Endothelial cell of hepatic sinusoid (primary cell): ENCODE measurements around the gene OLAH.

Experiments used
- in situ Hi-C: cut with HindIII; loops from 2 replicates; pipeline ENCODE4 v1.10.0; 2017; ENCODE audit warnings: low sequenced_read_pairs

Gene OLAH

DNA sequence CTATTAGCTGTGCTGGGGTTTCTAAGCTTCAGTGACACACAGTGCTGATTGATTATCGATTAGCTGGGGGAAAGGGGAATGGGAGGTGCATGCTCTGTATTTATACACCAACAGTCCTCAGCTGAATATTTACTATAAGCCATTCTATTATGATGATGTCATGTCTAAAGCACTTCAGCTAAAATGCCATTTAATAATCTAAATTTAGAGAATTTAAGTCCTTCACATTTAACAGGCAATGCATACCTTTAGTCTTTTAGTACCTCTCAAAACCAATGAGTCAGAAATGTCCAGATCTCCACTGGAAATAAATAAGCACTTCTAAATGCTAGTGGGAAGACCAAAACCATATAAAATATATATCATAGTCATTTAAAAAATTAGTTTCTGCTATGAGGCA, 78.0 kb downstream of the OLAH start:
- in situ Hi-C loops: loop anchor here (25.0 kb wide), 1 partner anchor 159 kb away; the partner anchor contains the start of genes DCLRE1C and MEIG1

DNA sequence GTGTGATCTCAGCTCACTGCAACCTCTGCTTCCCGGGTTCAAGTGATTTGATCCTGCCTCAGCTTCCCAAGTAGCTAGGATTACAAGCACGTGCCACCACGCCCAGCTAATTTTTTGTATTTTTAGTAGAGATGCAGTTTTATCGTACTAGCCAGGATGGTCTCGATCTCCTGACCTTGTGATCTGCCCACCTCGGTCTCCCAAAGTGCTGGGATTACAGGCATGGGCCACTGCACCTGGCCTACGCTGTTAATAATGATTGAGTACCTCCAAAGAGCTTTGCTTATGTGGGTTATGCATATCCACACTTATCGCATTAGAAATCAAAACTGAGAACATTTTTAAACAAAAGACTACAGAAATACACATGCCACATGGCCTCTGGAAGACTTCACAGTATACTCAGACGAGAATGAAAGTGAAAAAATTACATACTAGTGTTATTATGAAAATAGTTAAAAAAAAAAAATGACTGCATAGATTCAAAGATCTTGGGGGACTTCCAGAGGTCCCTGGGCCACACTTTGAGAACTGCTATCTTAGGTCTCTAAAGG, 78.8 kb downstream of the OLAH start:
- in situ Hi-C loops: loop anchor here (25.0 kb wide), 1 partner anchor 160 kb away; the partner anchor contains the start of genes DCLRE1C and MEIG1
